ENCODE results near the gene NUAK1. TPM values are rescaled to one million over a fixed set of nuclear protein-coding genes. Genes with fewer than 3 reads are reported as not detected.
A peak's percentile ranks its signal among the peaks of the same experiment; 100 is the strongest.

NUAK1 gene
- total RNA-seq, 2 donors from 2014 or later = 5.3 to 9.1 TPM

GRCh38 chr12:106080041-106080790 lies 58.5 kb downstream of the NUAK1 start:
- no peaks in the 10 kb centered on the region for H3K9me3 ChIP-seq
- no peaks in the 10 kb centered on the region for H3K36me3 ChIP-seq (replicated peaks in 1 of 2; ENCODE audit: insufficient read depth in 1 of 2, low read depth in 2 of 2)
- H3K27me3 ChIP-seq = no peaks in the 10 kb centered on the region
- 68 to 73% methylated on average over 9 of the region's 9 CpGs for WGBS, 2 donors
- intact Hi-C loops (cut with DNase I) = no loop called here
- ATAC-seq (no peak), DNase-seq (peak in 1 of 4 donors; percentile 34)
- H3K27ac ChIP-seq = no peak overlapping the region
- TF ChIP-seq CTCF (IDR thresholded peaks at IDR 0.05) = no peak
- TF ChIP-seq POLR2A (IDR thresholded peaks at IDR 0.05) = no peak
- peaks cover 8% of the 10 kb centered on the region for H3K4me1 ChIP-seq
- H3K4me3 ChIP-seq = no peak overlapping the region

GRCh38 chr12:106079148-106079738 lies 59.5 kb downstream of the NUAK1 start:
- ATAC-seq (no peak), DNase-seq (no peak)
- Histone ChIP-seq H3K27me3 (no peaks in the 10 kb centered on the region), H3K4me3 (no peak overlapping the region), H3K4me1 (peaks cover 8% of the 10 kb centered on the region), H3K9me3 (no peaks in the 10 kb centered on the region), H3K27ac (no peak overlapping the region), H3K36me3 (replicated peaks in 1 of 2; ENCODE audit: insufficient read depth in 1 of 2, low read depth in 2 of 2) (no peaks in the 10 kb centered on the region)
- intact Hi-C loops (cut with DNase I) = no loop called here
- WGBS, 2 donors = 83 to 93% methylated on average over 1 of the region's 1 CpG
- TF ChIP-seq POLR2A (IDR thresholded peaks at IDR 0.05) (no peak), CTCF (IDR thresholded peaks at IDR 0.05) (no peak)

- Histone ChIP-seq H3K36me3 (replicated peaks in 1 of 2; ENCODE audit: insufficient read depth in 1 of 2, low read depth in 2 of 2) (no peaks in the 10 kb centered on the region), H3K4me1 (peaks cover 8% of the 10 kb centered on the region), H3K4me3 (no peak overlapping the region), H3K27me3 (no peaks in the 10 kb centered on the region), H3K27ac (no peak overlapping the region), H3K9me3 (no peaks in the 10 kb centered on the region)
- no peak for TF ChIP-seq CTCF (IDR thresholded peaks at IDR 0.05)
- no peak for TF ChIP-seq POLR2A (IDR thresholded peaks at IDR 0.05)
- DNase-seq = peak in 2 of 4 donors; percentile 19 to 26
- intact Hi-C loops (cut with DNase I) = no loop called here
- WGBS, 2 donors = 74 to 78% methylated on average over 10 of the region's 10 CpGs
- ATAC-seq = no peak
Observed at GRCh38 chr12:106078358-106079010, 60.3 kb downstream of the NUAK1 start.

- no peaks in the 10 kb centered on the region for H3K9me3 ChIP-seq
- DNase-seq (no peak), ATAC-seq (peak; percentile 68)
- H3K36me3 ChIP-seq (replicated peaks in 1 of 2; ENCODE audit: insufficient read depth in 1 of 2, low read depth in 2 of 2) = no peaks in the 10 kb centered on the region
- intact Hi-C loops (cut with DNase I) = no loop called here
- WGBS, 2 donors = 42 to 47% methylated on average over 10 to 11 of the region's 11 CpGs
- no peak for TF ChIP-seq POLR2A (IDR thresholded peaks at IDR 0.05)
- TF ChIP-seq CTCF (IDR thresholded peaks at IDR 0.05) = no peak
- no peak overlapping the region for H3K4me3 ChIP-seq
- H3K4me1 ChIP-seq = peaks cover 8% of the 10 kb centered on the region
- peak overlapping the region in 2 of 4 donors; percentile 47 to 60 for H3K27ac ChIP-seq
- no peaks in the 10 kb centered on the region for H3K27me3 ChIP-seq
Observed at GRCh38 chr12:106074706-106075392, 63.9 kb downstream of the NUAK1 start.
